Renal pelvis (tissue), 4 donors: Measurements from ENCODE around the gene GCN1. TPM values are rescaled to one million over a fixed set of nuclear protein-coding genes. Genes with fewer than 3 reads are reported as not detected.

Experiments used
- DNase-seq: peaks from one replicate; pipeline ENCODE4 v3.0.0-alpha.2; 2013
- polyA plus RNA-seq, 3 donors: library from polyadenylated mRNA; unstranded; fragments of 120-200 nt; gene quantifications; one replicate each; pipeline ENCODE4 v1.2.1, GENCODE V29; 2013; ENCODE audit not compliant: insufficient read length in 3 of 3

The GCN1 gene
- polyA plus RNA-seq, 3 donors: 55.3 to 73.2 (median 64.6) TPM

GRCh38 chr12:120093592-120094355, 100.7 kb downstream of the GCN1 start:
- DNase-seq: no peak

GRCh38 chr12:120093336-120093591, 101.3 kb downstream of the GCN1 start:
- no peak for DNase-seq

- no peak for DNase-seq
Observed at GRCh38 chr12:120092551-120093335, 101.8 kb downstream of the GCN1 start.

- no peak for DNase-seq
Observed at GRCh38 chr12:120091371-120092090, 103.0 kb downstream of the GCN1 start.

- DNase-seq: no peak
Observed at GRCh38 chr12:120090626-120091295, 103.8 kb downstream of the GCN1 start.

GRCh38 chr12:120090206-120090605, 104.3 kb downstream of the GCN1 start:
- no peak for DNase-seq

GRCh38 chr12:120089796-120090195, 104.7 kb downstream of the GCN1 start:
- DNase-seq: no peak

- DNase-seq: no peak
Observed at GRCh38 chr12:120089105-120089504, 105.4 kb downstream of the GCN1 start.

GRCh38 chr12:120086801-120087621, 107.5 kb downstream of the GCN1 start:
- DNase-seq: peak; percentile 97

- no peak for DNase-seq
Observed at GRCh38 chr12:120085920-120086645, 108.4 kb downstream of the GCN1 start.

- DNase-seq: no peak
Observed at GRCh38 chr12:120081641-120082040, 112.9 kb downstream of the GCN1 start.

- DNase-seq: no peak
Observed at GRCh38 chr12:120079411-120080400, 114.8 kb downstream of the GCN1 start.

GRCh38 chr12:120078868-120079267, 115.6 kb downstream of the GCN1 start:
- DNase-seq: no peak

- no peak for DNase-seq
Observed at GRCh38 chr12:120077260-120077659, 117.3 kb downstream of the GCN1 start.

Other genes starting within 250 kb of the GCN1 start
- 10 to 100 TPM; 32.4 to 42.5 (median 37.8) TPM for gene BICDL1, start 205.5 kb downstream of the GCN1 start, polyA plus RNA-seq
- 10 to 100 TPM; 35.0 to 38.0 (median 37.9) TPM for gene RAB35, start 78.0 kb downstream of the GCN1 start, polyA plus RNA-seq
- 1,000 to 10,000 TPM; 2,489 to 3,091 (median 2,771) TPM for gene RPLP0, start 6.4 kb upstream of the GCN1 start, polyA plus RNA-seq
- gene PXN, start 71.0 kb upstream of the GCN1 start, polyA plus RNA-seq: 10 to 100 TPM; 73.5 to 86.4 (median 77.1) TPM
- gene RNU4-2, start 97.2 kb upstream of the GCN1 start, polyA plus RNA-seq: not detected
- gene RNU4-1, start 98.5 kb upstream of the GCN1 start, polyA plus RNA-seq: not detected
- 1 to 10 TPM; 3.2 to 5.4 (median 4.7) TPM for gene SIRT4, start 107.6 kb upstream of the GCN1 start, polyA plus RNA-seq
- under 1 TPM; 0.41 to 0.84 (median 0.41) TPM for gene PLA2G1B, start 133.1 kb upstream of the GCN1 start, polyA plus RNA-seq
- 10 to 100 TPM; 21.9 to 25.0 (median 24.0) TPM for gene MSI1, start 174.4 kb upstream of the GCN1 start, polyA plus RNA-seq
- 100 to 1,000 TPM; 307 to 370 (median 333) TPM for gene COX6A1, start 243.4 kb upstream of the GCN1 start, polyA plus RNA-seq